SK-N-SH treated with all-trans-retinoic acid at 6 μM for 48 hours (cell line): ENCODE data around the gene LPGAT1.

ENCODE experiments used
- ATAC-seq: fragments of 200-7000 bp; cut with Tn5 transposase; 3 replicates; pipeline ENCODE4 v1.9.1; 2020; ENCODE audit warnings: mild to moderate bottlenecking, moderate library complexity
- ARNTL ChIP-seq: fragments of 450-650 bp; formaldehyde crosslinking; IDR thresholded peaks from 2 replicates; pipeline ENCODE4 v1.5.0; 2020; ENCODE audit warnings: low read depth, mild to moderate bottlenecking, moderate library complexity, borderline replicate concordance
- BACH2 ChIP-seq: fragments of 250-450 bp; sonication (Bioruptor Pico); IDR thresholded peaks from 2 replicates; pipeline ENCODE4 v1.9.0; 2021; ENCODE audit warnings: mild to moderate bottlenecking, borderline replicate concordance
- CSRNP3 ChIP-seq: fragments of 250-450 bp; sonication (Bioruptor Pico); IDR thresholded peaks from 2 replicates; pipeline ENCODE4 v1.5.1; 2021; ENCODE audit warnings: mild to moderate bottlenecking, moderate library complexity
- ESRRG ChIP-seq: fragments of 250-450 bp; sonication (Bioruptor Pico); IDR thresholded peaks from 2 replicates; pipeline ENCODE4 v1.6.1; 2021; ENCODE audit warnings: mild to moderate bottlenecking
- GLIS3 ChIP-seq: fragments of 250-450 bp; sonication (Bioruptor Pico); IDR thresholded peaks from 2 replicates; pipeline ENCODE4 v1.5.0; 2020; ENCODE audit warnings: mild to moderate bottlenecking, moderate library complexity
- ISL1 ChIP-seq: fragments of 250-450 bp; sonication (Bioruptor Pico); IDR thresholded peaks from 2 replicates; pipeline ENCODE4 v2.1.2; 2022; ENCODE audit warnings: mild to moderate bottlenecking, moderate library complexity
- OSR1 ChIP-seq: fragments of 250-450 bp; sonication (Bioruptor Pico); IDR thresholded peaks from 2 replicates; pipeline ENCODE4 v1.8.0; 2022; ENCODE audit warnings: moderate library complexity, mild to moderate bottlenecking, inconsistent platforms
- POU6F1 ChIP-seq: fragments of 250-450 bp; sonication (Bioruptor Pico); IDR thresholded peaks from 2 replicates; pipeline ENCODE4 v1.8.0; 2021; ENCODE audit warnings: low read depth, mild to moderate bottlenecking, moderate library complexity, borderline replicate concordance
- PPARA ChIP-seq: fragments of 250-450 bp; sonication (Bioruptor Pico); IDR thresholded peaks from 2 replicates; pipeline ENCODE4 v1.5.0; 2020; ENCODE audit warnings: mild to moderate bottlenecking, borderline replicate concordance
- RARB ChIP-seq: fragments of 250-450 bp; sonication (Bioruptor Pico); IDR thresholded peaks from 2 replicates; pipeline ENCODE4 v1.8.0; 2021; ENCODE audit warnings: mild to moderate bottlenecking, moderate library complexity
- SNAI2 ChIP-seq: fragments of 250-450 bp; sonication (Bioruptor Pico); IDR thresholded peaks from 2 replicates; pipeline ENCODE4 v1.5.0; 2020; ENCODE audit warnings: mild to moderate bottlenecking, moderate library complexity
- TCF4 ChIP-seq: fragments of 250-450 bp; sonication (Bioruptor Pico); IDR thresholded peaks from 2 replicates; pipeline ENCODE4 v1.8.0; 2021; ENCODE audit warnings: mild to moderate bottlenecking, moderate library complexity, borderline replicate concordance
- TOX ChIP-seq: fragments of 250-450 bp; sonication (Bioruptor Pico); IDR thresholded peaks from 2 replicates; pipeline ENCODE4 v1.8.0; 2021; ENCODE audit warnings: mild to moderate bottlenecking, moderate library complexity, borderline replicate concordance
- TSHZ2 ChIP-seq: fragments of 250-450 bp; sonication (Bioruptor Pico); IDR thresholded peaks from 2 replicates; pipeline ENCODE4 v1.5.0; 2020; ENCODE audit warnings: mild to moderate bottlenecking, moderate library complexity
- ZC3H10 ChIP-seq: fragments of 250-450 bp; sonication (Bioruptor Pico); IDR thresholded peaks from 2 replicates; pipeline ENCODE4 v1.5.1; 2021; ENCODE audit warnings: mild to moderate bottlenecking, moderate library complexity
- ZFP3 ChIP-seq: fragments of 250-450 bp; sonication (Bioruptor Pico); IDR thresholded peaks from 2 replicates; pipeline ENCODE4 v1.5.0; 2020; ENCODE audit warnings: mild to moderate bottlenecking, moderate library complexity
- ZFP30 ChIP-seq: fragments of 450-650 bp; formaldehyde crosslinking; IDR thresholded peaks from 2 replicates; pipeline ENCODE4 v1.5.0; 2022; ENCODE audit warnings: mild to moderate bottlenecking, moderate library complexity
- ZNF565 ChIP-seq: fragments of 450-650 bp; formaldehyde crosslinking; conservative IDR thresholded peaks from 2 replicates; pipeline ENCODE4 v1.5.0; 2020; ENCODE audit warnings: low read depth, mild to moderate bottlenecking, moderate library complexity
- ZNF70 ChIP-seq: fragments of 450-650 bp; formaldehyde crosslinking; IDR thresholded peaks from 2 replicates; pipeline ENCODE4 v1.5.0; 2020; ENCODE audit warnings: mild to moderate bottlenecking, moderate library complexity
- ZNF8 ChIP-seq: fragments of 450-650 bp; formaldehyde crosslinking; IDR thresholded peaks from 2 replicates; pipeline ENCODE4 v1.5.0; 2020; ENCODE audit warnings: mild to moderate bottlenecking, moderate library complexity
- TF ChIP-seq, protein P1 (sequence below): fragments of 250-450 bp; sonication (Bioruptor Pico); IDR thresholded peaks from 2 replicates; pipeline ENCODE4 v1.5.1; 2020; ENCODE audit warnings: low read depth, mild to moderate bottlenecking, moderate library complexity
- TF ChIP-seq, protein P2 (sequence below): fragments of 250-450 bp; sonication (Bioruptor Pico); IDR thresholded peaks from 2 replicates; pipeline ENCODE4 v1.8.0; 2020; ENCODE audit warnings: mild to moderate bottlenecking, moderate library complexity, borderline replicate concordance

LPGAT1 gene

GRCh38 chr1:211833174-211833820 is 2.7 kb upstream of the LPGAT1 start:
- TF ChIP-seq OSR1 (CRISPR knock-in tag) (no peak), POU6F1 (CRISPR knock-in tag) (no peak), ZNF70 (CRISPR knock-in tag) (no peak), ZC3H10 (no peak), SNAI2 (CRISPR knock-in tag) (no peak), ESRRG (CRISPR knock-in tag) (no peak), ZNF565 (CRISPR knock-in tag) (no peak), BACH2 (CRISPR knock-in tag) (no peak), TCF4 (CRISPR knock-in tag) (no peak), CSRNP3 (CRISPR knock-in tag) (no peak), GLIS3 (CRISPR knock-in tag) (no peak), ISL1 (CRISPR knock-in tag) (no peak), TSHZ2 (no peak), RARB (CRISPR knock-in tag) (no peak), TOX (no peak)
- TF ChIP-seq, protein P1, sequence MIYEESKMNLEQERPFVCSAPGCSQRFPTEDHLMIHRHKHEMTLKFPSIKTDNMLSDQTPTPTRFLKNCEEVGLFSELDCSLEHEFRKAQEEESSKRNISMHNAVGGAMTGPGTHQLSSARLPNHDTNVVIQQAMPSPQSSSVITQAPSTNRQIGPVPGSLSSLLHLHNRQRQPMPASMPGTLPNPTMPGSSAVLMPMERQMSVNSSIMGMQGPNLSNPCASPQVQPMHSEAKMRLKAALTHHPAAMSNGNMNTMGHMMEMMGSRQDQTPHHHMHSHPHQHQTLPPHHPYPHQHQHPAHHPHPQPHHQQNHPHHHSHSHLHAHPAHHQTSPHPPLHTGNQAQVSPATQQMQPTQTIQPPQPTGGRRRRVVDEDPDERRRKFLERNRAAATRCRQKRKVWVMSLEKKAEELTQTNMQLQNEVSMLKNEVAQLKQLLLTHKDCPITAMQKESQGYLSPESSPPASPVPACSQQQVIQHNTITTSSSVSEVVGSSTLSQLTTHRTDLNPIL (CRISPR knock-in tag): no peak
- TF ChIP-seq, all 23 proteins: peak for 0
- ATAC-seq: no peak

DNA sequence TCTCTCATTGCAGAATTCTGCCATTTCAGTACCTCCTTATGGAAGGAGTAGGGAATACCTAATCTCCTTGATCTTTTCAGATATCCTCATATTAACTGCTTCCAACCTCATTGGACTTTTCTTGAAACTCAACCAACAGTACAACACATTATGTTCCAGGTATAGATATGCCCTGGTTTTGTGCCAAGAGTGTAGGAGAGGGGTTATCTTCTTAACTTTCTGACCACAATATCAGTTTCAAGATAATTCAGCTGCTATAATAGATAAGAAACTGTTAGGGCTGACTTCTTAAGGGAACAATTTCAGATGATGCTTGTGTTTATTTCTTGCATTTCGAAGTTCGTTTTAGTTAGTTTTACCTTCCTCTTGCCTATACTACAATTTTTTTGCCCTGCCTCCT is 2.1 kb upstream of the LPGAT1 start:
- TF ChIP-seq TOX (no peak), TCF4 (CRISPR knock-in tag) (no peak), ESRRG (CRISPR knock-in tag) (no peak), ZNF70 (CRISPR knock-in tag) (no peak), ZFP30 (CRISPR knock-in tag) (no peak), ZNF8 (CRISPR knock-in tag) (no peak), RARB (CRISPR knock-in tag) (no peak)
- TF ChIP-seq, all 23 proteins: peak for 0
- ATAC-seq: no peak

DNA sequence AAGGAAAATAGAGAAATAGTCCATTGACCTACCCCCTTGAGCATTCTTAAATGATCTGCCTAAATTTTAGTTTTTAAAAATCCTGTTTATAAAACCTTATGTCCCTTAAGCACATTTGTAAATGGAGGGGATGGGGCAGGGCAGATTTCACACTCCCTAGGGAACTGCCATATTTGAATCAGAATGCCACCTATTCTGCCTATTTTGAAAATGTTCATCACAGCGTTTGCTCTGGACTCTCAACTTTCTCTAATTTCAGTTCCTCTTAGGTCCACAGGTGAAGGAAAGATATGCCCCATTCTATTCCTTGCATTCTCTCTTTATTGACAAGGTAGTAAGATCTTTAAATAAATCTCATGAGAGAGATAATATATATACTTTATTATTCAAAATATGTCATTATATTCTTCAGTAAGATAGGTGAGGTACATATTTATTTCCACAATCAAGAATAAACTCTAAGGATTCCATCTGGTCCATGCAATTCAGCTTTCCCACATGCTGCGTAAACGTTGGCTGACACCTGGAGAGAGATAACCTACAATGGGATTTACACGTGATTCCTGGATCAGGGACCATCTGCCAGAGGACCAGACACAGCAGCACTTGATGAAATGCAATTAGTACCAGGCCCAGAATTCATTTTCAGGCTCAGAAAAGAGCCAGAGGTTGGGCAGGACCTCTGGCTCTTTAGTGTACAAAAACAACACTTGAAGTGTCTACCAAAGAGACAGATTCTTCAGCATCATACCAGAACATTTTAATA is 1.2 kb upstream of the LPGAT1 start:
- ATAC-seq: no peak
- TF ChIP-seq ZNF565 (CRISPR knock-in tag) (no peak), ARNTL (CRISPR knock-in tag) (no peak), BACH2 (CRISPR knock-in tag) (no peak), CSRNP3 (CRISPR knock-in tag) (no peak), PPARA (no peak), TSHZ2 (no peak), OSR1 (CRISPR knock-in tag) (no peak), ZNF70 (CRISPR knock-in tag) (no peak), TOX (no peak), ZFP3 (CRISPR knock-in tag) (no peak), ESRRG (CRISPR knock-in tag) (no peak)
- TF ChIP-seq, protein P2, sequence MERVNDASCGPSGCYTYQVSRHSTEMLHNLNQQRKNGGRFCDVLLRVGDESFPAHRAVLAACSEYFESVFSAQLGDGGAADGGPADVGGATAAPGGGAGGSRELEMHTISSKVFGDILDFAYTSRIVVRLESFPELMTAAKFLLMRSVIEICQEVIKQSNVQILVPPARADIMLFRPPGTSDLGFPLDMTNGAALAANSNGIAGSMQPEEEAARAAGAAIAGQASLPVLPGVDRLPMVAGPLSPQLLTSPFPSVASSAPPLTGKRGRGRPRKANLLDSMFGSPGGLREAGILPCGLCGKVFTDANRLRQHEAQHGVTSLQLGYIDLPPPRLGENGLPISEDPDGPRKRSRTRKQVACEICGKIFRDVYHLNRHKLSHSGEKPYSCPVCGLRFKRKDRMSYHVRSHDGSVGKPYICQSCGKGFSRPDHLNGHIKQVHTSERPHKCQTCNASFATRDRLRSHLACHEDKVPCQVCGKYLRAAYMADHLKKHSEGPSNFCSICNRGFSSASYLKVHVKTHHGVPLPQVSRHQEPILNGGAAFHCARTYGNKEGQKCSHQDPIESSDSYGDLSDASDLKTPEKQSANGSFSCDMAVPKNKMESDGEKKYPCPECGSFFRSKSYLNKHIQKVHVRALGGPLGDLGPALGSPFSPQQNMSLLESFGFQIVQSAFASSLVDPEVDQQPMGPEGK (CRISPR knock-in tag): no peak
- TF ChIP-seq, all 23 proteins: peak for 0
